ENCODE results near the gene RPL15. TPM values are rescaled to one million over a fixed set of nuclear protein-coding genes. Genes with fewer than 3 reads are reported as not detected.

Gene RPL15
- total RNA-seq, 1 donor, result 3,750 TPM

GRCh38 chr3:23956701-23957100 lies 39.8 kb downstream of the RPL15 start:
- Histone ChIP-seq H3K9me3 (ENCODE audit: low read depth, low read length) (no peaks in the 10 kb centered on the region), H3K4me1 (ENCODE audit: insufficient read depth, low read length) (peaks cover 8% of the 10 kb centered on the region), H3K27me3 (ENCODE audit: insufficient read depth, low read length) (no peaks in the 10 kb centered on the region), H3K4me3 (ENCODE audit: low read length) (no peak overlapping the region)

GRCh38 chr3:23959135-23959900 lies 42.4 kb downstream of the RPL15 start:
- H3K9me3 ChIP-seq (ENCODE audit: low read depth, low read length), result no peaks in the 10 kb centered on the region
- no peaks in the 10 kb centered on the region for H3K4me1 ChIP-seq (ENCODE audit: insufficient read depth, low read length)
- no peak overlapping the region for H3K4me3 ChIP-seq (ENCODE audit: low read length)
- H3K27me3 ChIP-seq (ENCODE audit: insufficient read depth, low read length), result no peaks in the 10 kb centered on the region

- no peak overlapping the region for H3K4me3 ChIP-seq (ENCODE audit: low read length)
- no peaks in the 10 kb centered on the region for H3K4me1 ChIP-seq (ENCODE audit: insufficient read depth, low read length)
- no peaks in the 10 kb centered on the region for H3K9me3 ChIP-seq (ENCODE audit: low read depth, low read length)
- no peaks in the 10 kb centered on the region for H3K27me3 ChIP-seq (ENCODE audit: insufficient read depth, low read length)
Measured at GRCh38 chr3:23960649-23961048, 43.7 kb downstream of the RPL15 start.

GRCh38 chr3:23961066-23961465 lies 44.1 kb downstream of the RPL15 start:
- H3K4me1 ChIP-seq (ENCODE audit: insufficient read depth, low read length), result no peaks in the 10 kb centered on the region
- H3K9me3 ChIP-seq (ENCODE audit: low read depth, low read length), result no peaks in the 10 kb centered on the region
- H3K4me3 ChIP-seq (ENCODE audit: low read length), result no peak overlapping the region
- no peaks in the 10 kb centered on the region for H3K27me3 ChIP-seq (ENCODE audit: insufficient read depth, low read length)

GRCh38 chr3:23961913-23962312 lies 45.0 kb downstream of the RPL15 start:
- Histone ChIP-seq H3K4me3 (ENCODE audit: low read length) (no peak overlapping the region), H3K4me1 (ENCODE audit: insufficient read depth, low read length) (no peaks in the 10 kb centered on the region), H3K27me3 (ENCODE audit: insufficient read depth, low read length) (no peaks in the 10 kb centered on the region), H3K9me3 (ENCODE audit: low read depth, low read length) (no peaks in the 10 kb centered on the region)

- Histone ChIP-seq H3K4me3 (ENCODE audit: low read length) (no peak overlapping the region), H3K4me1 (ENCODE audit: insufficient read depth, low read length) (no peaks in the 10 kb centered on the region), H3K27me3 (ENCODE audit: insufficient read depth, low read length) (no peaks in the 10 kb centered on the region), H3K9me3 (ENCODE audit: low read depth, low read length) (no peaks in the 10 kb centered on the region)
Measured at GRCh38 chr3:23964537-23965235, 47.8 kb downstream of the RPL15 start.

- H3K4me1 ChIP-seq (ENCODE audit: insufficient read depth, low read length), result no peaks in the 10 kb centered on the region
- no peaks in the 10 kb centered on the region for H3K27me3 ChIP-seq (ENCODE audit: insufficient read depth, low read length)
- no peak overlapping the region for H3K4me3 ChIP-seq (ENCODE audit: low read length)
- no peaks in the 10 kb centered on the region for H3K9me3 ChIP-seq (ENCODE audit: low read depth, low read length)
Measured at GRCh38 chr3:23966328-23966727, 49.4 kb downstream of the RPL15 start.

GRCh38 chr3:23968463-23969184 lies 51.7 kb downstream of the RPL15 start:
- no peaks in the 10 kb centered on the region for H3K9me3 ChIP-seq (ENCODE audit: low read depth, low read length)
- no peak overlapping the region for H3K4me3 ChIP-seq (ENCODE audit: low read length)
- no peaks in the 10 kb centered on the region for H3K4me1 ChIP-seq (ENCODE audit: insufficient read depth, low read length)
- no peaks in the 10 kb centered on the region for H3K27me3 ChIP-seq (ENCODE audit: insufficient read depth, low read length)

- no peaks in the 10 kb centered on the region for H3K27me3 ChIP-seq (ENCODE audit: insufficient read depth, low read length)
- no peak overlapping the region for H3K4me3 ChIP-seq (ENCODE audit: low read length)
- H3K4me1 ChIP-seq (ENCODE audit: insufficient read depth, low read length), result no peaks in the 10 kb centered on the region
- no peaks in the 10 kb centered on the region for H3K9me3 ChIP-seq (ENCODE audit: low read depth, low read length)
Measured at GRCh38 chr3:23969393-23969792, 52.5 kb downstream of the RPL15 start.

Other genes starting within 250 kb of the RPL15 start
- gene UBE2E1, start 111.2 kb upstream of the RPL15 start, total RNA-seq, result 113 TPM
- 5.1 TPM for gene NKIRAS1, start 142 bp upstream of the RPL15 start, total RNA-seq
- 138 TPM for gene NR1D2, start 28.2 kb downstream of the RPL15 start, total RNA-seq

Data from mononuclear cell (primary cell).